Measurements from ENCODE around the gene CUBN.

Gene CUBN

DNA sequence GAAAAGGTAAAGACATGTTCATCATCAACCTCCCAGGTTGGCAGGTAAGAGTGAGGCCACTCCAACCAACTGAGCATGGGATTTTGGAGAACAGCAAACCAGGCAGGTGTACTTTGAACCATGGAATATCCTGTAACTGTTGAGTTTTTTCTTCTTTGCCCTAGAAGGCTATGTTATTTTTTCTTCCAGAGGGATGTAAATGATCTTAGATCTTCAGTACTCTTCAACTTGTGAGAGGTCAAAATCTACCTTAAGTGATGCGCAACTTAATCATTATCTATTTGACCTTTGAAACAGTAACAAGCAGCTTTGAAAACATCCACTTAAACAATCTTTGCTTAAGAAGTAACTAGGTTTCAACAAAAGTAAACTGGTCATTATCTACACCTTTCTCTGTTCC, at the start of gene CUBN:
CUBN (minus strand) TSS at position 71 of the 400 bp plus-strand sequence; CDS start at position 25, 46 bp downstream.
- no peak for DNase-seq

DNA sequence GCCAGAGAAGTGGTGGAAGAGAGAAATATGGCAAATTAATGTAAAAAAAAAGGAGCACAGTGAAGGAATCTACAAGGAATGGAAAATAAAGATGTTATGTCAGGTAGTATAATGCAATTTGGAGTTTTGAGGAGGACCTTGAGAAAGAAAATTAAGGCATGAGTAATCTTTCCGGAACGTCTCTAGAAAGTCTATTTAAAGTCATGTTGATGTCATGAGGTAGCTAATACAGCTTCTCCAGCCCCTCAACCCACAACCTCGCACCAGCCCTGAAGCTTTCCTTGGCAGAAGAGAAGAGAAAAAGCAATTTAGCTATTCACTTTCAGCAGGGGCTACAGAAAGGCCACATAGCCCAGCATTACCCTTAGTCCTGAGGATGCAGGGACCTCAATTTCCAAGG, 49.4 kb upstream of the CUBN start:
- no peak for DNase-seq

DNA sequence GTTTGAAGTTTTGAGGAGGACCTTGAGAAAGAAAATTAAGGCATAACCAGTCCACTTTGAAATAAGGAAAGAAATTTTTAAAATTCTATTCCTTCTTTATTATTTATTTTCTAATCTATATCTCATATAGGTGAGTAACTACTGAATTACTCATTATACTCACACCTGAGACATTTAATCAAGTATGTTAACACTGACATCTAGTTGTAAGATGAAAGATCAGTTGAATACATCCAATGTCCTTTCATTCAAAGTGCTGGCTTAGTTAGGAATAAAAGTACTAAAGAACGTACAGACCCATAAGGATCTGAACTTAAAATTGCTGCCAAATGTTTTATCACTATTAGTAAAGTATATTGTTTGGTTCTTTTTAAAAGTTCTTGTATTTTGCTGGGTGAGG, 48.4 kb upstream of the CUBN start:
- no peak for DNase-seq

DNA sequence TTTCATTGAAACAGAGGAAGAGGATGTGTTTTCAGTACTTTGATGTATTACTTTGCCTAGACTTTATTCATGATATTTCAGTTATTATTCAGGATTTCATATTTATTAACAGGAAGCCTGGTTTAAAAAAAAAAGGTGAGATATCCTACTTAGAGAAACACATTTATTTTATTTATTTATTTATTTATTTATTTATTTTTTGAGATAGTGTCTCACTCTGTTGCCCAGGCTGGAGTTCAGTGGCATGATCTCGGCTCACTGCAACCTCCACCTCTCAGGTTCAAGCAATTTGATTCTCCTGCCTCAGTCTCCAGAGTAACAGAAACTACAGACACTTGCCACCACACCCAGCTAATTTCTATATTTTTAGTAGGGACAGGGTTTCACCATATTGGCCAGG, 47.4 kb upstream of the CUBN start:
- DNase-seq, result no peak

DNA sequence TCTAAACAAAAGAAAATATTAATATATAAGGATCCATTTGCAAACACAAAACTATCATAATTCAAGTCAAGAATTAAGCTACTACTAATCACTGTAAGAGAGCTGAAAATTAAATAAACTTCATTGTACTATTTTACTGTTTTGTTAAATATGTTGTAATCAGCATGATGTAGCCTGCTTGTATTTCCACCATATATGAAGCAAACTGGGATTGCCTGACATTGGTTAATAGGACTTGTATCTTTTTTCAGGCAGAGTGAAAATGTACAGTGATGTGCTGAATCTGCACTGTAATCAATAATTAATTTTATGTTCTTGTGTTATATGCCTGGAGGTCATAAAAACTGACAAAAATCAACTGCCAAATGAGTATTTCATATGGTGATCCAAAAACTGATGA, 46.5 kb upstream of the CUBN start:
- no peak for DNase-seq

DNA sequence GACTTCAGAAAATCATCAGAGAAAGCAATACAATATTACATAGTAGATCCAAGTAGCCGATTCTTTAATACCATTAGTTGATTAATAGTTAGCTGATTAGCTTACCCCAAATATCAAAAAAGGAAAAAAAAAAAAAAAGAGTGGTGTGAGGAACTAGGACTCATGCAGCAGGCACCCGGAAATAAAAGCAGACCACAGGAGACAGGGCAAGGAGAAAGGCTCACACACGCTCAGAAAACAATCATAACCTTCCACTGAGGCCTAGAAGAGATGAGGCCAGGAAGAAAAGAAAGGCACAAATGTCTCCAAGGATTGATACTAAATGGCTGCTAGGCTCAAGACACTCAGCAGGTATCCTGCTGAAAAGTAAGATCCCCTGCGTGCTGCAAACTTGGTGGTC, 45.9 kb upstream of the CUBN start:
- no peak for DNase-seq

- no peak for DNase-seq
Observed at GRCh38 chr10:17174626-17175025, 45.0 kb upstream of the CUBN start.

DNA sequence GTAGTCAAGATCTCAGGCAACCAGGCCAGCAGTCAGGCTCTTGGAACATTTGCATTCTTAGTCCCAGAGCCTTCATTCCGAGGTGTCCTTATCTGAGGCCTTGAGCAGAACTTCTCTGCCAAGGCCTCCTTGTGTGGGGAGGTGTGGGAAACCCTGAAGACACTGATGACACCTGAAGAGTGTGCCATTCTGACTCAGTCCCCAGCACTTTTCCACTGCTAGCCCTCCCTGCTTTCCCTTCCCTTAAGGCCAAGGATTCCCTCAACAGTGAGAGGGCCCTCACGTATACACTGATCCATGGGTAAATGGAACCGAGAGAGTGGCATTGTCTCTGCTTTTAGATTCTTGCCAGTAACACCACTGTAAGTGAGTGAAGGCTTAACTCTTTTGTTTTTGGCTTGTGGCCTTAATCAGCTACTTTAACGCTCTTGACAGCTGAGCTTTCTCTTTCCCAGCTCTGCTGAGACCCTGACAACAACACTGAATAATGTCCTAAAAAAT, 41.6 kb upstream of the CUBN start:
- DNase-seq, result no peak

DNA sequence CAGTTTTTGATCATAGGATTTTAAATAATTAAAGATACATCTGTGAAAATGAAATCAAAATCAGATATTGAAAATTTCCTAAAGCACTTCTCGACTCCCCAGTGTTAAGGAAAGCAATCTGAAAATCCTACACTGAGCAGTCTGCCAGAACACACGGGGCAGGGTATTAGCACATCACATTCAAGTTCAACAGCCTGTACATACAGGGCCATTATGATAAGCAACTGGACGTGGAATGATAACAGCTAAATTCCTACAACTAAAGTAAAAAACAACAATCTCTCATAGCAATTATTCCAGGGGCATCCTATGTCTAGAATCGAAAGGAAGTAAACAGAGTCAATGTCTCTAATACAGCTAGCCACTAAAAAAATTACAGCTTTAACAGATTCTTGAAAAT, 40.2 kb upstream of the CUBN start:
- DNase-seq, result no peak

DNA sequence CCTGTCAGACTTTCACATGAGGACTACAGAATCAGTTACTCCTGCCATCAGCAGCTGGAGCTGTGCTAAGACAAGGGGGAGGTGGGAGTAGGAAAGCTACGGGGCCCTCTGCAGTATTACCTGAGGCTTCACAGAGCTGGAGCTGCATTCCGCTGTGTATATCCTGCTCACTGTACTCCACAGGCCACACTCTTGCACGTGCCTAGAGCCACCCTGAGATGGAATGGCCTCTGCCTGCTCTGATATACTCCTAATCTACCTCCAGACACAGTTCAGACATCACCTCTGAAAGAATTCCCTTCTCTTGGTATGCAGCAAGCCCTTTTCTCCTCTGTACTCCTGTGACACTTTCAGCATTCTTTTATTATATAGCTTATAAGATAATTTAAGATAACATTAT, 37.1 kb upstream of the CUBN start:
- no peak for DNase-seq

GRCh38 chr10:17162828-17163227, 33.2 kb upstream of the CUBN start:
- DNase-seq, result no peak

- DNase-seq, result no peak
Observed at GRCh38 chr10:17161775-17162174, 32.2 kb upstream of the CUBN start.

DNA sequence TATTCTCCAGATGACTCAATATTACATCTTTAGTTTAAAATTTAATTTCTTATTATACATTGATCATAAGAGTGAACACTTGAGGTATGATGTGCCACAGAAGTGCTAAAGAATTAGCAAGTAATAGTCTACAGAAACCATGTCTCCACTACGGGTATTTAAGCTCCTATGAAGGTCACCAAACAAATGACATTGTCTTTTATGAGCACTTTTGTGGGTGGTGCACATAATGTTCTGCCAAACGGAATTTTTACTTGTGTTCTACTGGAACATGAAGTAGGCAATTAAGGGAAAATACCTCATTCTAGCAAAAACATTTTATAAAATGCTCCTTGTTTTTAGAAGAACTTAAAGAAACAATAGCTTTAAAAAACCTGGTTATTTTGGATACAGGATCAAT, 27.4 kb upstream of the CUBN start:
- DNase-seq, result no peak

DNA sequence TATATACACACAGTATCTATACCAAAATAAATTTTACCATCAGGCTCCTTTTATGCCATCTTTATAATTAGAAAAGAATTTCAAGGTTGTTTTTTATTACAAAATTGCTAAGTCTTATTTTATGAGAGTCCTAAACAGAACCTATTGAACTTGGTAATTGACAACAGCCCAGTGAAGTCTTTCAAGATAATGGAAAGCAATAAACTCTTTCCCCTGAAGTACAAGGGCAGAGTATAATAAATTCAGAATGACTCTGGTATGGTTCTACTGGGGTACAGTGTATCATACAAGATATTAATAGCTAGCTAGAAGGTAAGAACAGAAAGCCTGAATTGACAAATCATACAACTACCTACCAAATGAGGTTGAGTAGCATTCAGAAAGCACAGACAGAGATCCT, 26.2 kb upstream of the CUBN start:
- no peak for DNase-seq

DNA sequence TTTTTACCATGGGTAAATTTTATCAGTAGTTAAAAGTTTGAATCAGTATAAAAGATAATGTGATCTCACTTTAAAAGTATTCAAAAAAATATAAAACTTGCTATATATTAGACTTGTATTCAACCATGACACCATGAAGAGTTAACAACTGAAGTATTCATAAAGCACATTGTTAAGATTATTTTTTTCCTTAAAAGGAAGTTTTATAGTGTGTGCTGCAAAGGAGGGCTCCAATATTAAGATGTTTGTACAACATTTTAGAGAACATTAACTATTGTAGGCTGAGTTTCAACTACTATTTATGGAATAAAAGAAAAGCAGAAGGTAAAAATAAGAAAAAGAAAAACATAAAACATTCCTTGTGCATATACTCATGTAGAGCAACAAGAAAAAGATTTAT, 24.5 kb upstream of the CUBN start:
- DNase-seq, result no peak

DNA sequence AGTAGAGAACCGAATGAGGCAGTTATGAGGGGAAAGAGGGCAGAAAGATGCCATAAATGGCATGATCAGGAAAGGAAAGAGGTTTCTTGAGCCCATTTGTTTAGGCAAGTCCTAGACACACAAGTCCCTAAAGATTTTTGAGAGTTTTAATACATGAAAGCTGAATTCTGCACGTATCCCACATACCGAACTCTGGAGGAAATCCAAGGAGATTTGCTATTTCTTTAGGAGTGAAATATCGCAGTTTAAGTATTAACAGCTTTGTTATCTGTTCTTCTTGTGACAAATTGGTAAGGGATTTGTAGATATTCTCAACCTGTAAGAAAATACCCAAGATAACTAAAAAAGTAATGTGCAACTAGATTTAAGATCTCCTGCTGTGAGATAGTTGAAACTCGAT, 23.7 kb upstream of the CUBN start:
- no peak for DNase-seq

- no peak for DNase-seq
Observed at GRCh38 chr10:17151716-17152115, 22.1 kb upstream of the CUBN start.

DNA sequence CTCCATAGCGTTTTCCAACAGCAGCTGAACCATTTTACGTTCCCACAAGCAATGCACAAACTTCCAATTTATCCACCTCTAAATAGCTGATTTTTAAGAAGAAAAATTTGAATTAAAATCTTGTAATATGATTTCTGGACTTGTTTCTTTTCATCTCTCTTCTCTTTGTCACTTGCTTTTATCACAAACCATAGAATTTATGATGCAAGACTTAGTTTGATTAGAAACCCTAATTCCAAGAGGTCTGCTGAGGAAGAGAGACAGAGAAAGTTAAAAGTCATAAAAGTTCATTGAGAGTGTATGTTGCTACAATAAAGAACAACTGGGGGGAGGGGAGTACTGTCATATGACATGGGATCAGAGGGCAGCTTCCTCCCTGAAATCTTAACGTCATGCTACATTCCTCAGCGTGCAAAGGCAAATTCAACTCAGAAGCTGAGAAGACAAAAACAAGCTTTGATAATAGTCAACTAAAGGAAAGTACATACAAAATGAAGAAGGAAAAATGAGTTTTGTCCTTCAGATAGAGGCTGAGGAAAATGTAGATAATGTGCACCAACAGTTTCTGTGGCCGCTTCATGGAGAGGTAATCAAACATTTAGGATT, 18.4 kb upstream of the CUBN start:
- DNase-seq, result no peak

DNA sequence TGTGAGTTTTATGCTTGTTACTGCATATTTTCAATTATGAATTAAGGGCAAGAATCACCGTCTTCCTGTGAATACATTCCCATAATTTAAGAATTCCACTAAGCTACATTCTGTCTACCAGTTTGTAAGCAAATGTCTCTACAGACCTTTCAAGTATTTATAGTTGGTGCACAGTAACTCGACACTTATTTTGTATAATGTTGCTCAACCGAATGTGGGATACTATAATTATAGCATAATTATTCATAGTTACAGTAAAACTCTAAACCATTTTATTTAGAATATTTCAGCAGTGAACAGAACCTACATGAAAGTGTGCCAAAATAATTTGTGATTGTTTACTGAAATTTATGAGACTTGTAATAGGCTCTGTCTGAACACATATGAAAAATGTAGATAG, 17.3 kb upstream of the CUBN start:
- no peak for DNase-seq

- DNase-seq, result no peak
Observed at GRCh38 chr10:17145239-17145638, 15.6 kb upstream of the CUBN start.

DNA sequence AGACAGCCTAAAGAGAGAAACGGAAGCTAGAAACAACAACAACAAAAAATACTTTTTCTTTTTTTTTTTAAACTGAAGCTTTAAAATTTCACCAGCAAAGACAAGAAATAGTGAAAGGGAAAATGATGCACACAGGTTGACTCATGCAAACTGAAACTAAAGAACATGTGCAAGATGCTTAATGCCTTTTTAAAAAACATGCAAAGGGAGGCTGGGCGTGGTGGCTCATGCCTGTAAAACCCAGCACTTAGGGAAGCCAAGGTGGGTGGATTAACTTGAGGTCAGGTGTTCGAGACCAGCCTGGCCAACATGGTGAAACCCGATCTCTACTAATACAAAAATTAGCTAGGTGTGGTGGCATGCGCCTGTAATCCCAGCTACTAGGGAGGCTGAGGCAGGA, 15.1 kb upstream of the CUBN start:
- DNase-seq, result no peak

DNA sequence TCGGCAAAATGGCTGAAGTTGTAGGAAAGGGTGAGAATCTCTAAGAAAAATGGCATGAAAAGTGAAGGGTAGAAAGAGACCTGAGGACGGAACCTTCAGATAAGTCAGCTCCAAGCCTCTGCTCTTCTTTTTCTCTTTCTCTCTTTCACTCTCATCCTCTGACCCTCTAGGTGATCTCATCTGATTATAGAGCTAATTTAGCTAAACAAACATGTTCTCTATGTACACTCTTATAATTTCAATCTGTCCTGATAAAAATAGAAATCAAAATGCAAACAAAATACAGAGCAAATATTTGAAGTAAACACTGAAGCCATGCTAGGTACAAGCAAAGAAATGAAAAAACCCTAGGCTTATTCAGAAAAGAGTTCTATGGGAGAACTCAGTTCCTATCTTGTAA, 14.4 kb upstream of the CUBN start:
- no peak for DNase-seq

GRCh38 chr10:17143055-17143690, 13.6 kb upstream of the CUBN start:
- DNase-seq, result no peak

- DNase-seq, result no peak
Observed at GRCh38 chr10:17141504-17142229, 12.1 kb upstream of the CUBN start.

DNA sequence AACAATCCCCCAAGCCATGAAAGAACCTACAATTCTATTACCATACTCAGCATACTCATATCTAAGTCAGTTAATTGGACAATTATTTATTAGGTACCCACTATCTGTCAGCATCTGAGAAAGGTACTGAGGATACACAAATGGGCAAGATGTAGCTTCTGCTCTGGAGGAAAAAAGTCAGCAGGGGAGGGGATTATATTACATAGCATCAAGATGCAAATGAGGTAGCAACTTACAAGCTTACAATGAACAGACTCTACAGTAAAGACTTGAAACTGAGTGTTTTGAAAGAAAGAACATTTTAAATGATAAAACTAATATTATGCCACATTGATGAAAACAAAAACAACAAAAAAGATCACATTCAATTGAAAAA, 10.8 kb upstream of the CUBN start:
- no peak for DNase-seq
